Measurements from ENCODE around the gene MYH8. TPM values are rescaled to one million over a fixed set of nuclear protein-coding genes. Genes with fewer than 3 reads are reported as not detected.

The MYH8 gene
- total RNA-seq (2014; rRNA removed; shearing (Covaris generic)) (not detected in 2 replicates), polyA plus RNA-seq (2016; fragmentation: Nextera tagmentation; extraction: Ambion mirVana) (not detected in 2 replicates)
- long read RNA-seq: 0 reads

- Mint-ChIP-seq H3K27me3 (ENCODE audit: insufficient read depth, low read depth, poor library complexity) (no peaks in the 10 kb centered on the region), H3K4me1 (peaks cover 23% of the 10 kb centered on the region), H3K27ac (no peak within 1 kb of the TSS), H3K9me3 (no peaks in the 10 kb centered on the region), H3K4me3 (no peak within 1 kb of the TSS), H3K36me3 (ENCODE audit: low read depth) (no peaks in the 10 kb centered on the region)
- Histone ChIP-seq H3K4me2 (no peak within 1 kb of the TSS), H3F3A (replicated peaks; ENCODE audit: low read depth) (no peaks in the 10 kb centered on the region), H2AFZ (no peak within 1 kb of the TSS), H3K9me2 (ENCODE audit: insufficient read depth) (no peaks in the 10 kb centered on the region), H3K79me2 (replicated peaks; ENCODE audit: insufficient read depth) (no peaks in the 10 kb centered on the region), H3K36me3 (ENCODE audit: insufficient read depth) (no peaks in the 10 kb centered on the region), H3K4me3 (no peak within 1 kb of the TSS), H4K20me1 (replicated peaks; ENCODE audit: insufficient read depth) (no peaks in the 10 kb centered on the region), H3K27ac (ENCODE audit: low read depth) (no peak within 1 kb of the TSS), H3K27me3 (ENCODE audit: insufficient read depth) (no peaks in the 10 kb centered on the region), H3K4me1 (ENCODE audit: insufficient read depth) (peaks cover 24% of the 10 kb centered on the region)
- no peak for DNase-seq (ENCODE audit: low spot score)
- TF ChIP-seq POLR2AphosphoS5 (IDR thresholded peaks at IDR 0.05; ENCODE audit: low read depth) (no peak), ETS1 (IDR thresholded peaks at IDR 0.05) (no peak), REST (IDR thresholded peaks at IDR 0.05; ENCODE audit: unreplicated experiment) (no peak), CREB1 (CRISPR knock-in tag; IDR thresholded peaks at IDR 0.05; ENCODE audit: low read depth) (no peak), STAT1 (IDR thresholded peaks at IDR 0.05; ENCODE audit: unreplicated experiment) (no peak), JUNB (IDR thresholded peaks at IDR 0.05; ENCODE audit: unreplicated experiment) (no peak), ZNF462 (CRISPR knock-in tag; IDR thresholded peaks at IDR 0.05) (no peak), ZNF114 (CRISPR knock-in tag; IDR thresholded peaks at IDR 0.05) (no peak), CTCF (conservative IDR thresholded peaks at IDR 0.05; ENCODE audit: low read depth in 2 of 2) (no peak), ZNF331 (CRISPR knock-in tag; IDR thresholded peaks at IDR 0.05; ENCODE audit: low read depth) (no peak), EZH2phosphoT487 (IDR thresholded peaks at IDR 0.05; ENCODE audit: unreplicated experiment) (no peak), NANOG (IDR thresholded peaks at IDR 0.05; ENCODE audit: borderline replicate concordance) (no peak), EZH2 (IDR thresholded peaks at IDR 0.05; ENCODE audit: low read depth, unreplicated experiment) (no peak)
- no peak for ATAC-seq
Measured at GRCh38 chr17:10421900-10422542, at the start of gene MYH8. MYH8 (minus strand) TSS chr17:10421950; CDS start chr17:10420227, 1,723 bp downstream.
